ENCODE measurements around the gene FCRL6. TPM values are rescaled to one million over a fixed set of nuclear protein-coding genes. Genes with fewer than 3 reads are reported as not detected.

FCRL6 gene
- total RNA-seq, 1 experiment from 2014 or later = not detected

DNA sequence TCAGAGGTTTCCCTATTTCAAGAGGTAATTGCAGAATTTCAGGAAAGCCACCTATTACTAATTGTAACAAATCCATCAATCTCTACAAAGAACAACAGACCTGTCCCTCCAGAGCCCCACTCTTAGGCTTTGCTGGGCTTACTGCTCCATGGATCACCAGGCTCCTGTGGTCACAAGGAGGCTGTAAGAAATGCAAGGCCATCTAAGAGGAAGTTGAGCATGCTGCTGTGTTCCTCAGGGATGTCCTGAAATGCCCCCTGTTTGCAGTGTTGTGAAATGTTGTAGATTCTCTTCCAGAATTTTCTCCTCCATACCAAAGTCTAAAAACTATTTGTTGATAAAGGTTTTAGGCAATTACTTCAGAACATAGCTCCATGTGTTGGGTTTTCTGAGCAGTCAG is 45.8 kb upstream of the FCRL6 start:
- CTCF ChIA-PET = no interaction called here
- TF ChIP-seq, protein P1, sequence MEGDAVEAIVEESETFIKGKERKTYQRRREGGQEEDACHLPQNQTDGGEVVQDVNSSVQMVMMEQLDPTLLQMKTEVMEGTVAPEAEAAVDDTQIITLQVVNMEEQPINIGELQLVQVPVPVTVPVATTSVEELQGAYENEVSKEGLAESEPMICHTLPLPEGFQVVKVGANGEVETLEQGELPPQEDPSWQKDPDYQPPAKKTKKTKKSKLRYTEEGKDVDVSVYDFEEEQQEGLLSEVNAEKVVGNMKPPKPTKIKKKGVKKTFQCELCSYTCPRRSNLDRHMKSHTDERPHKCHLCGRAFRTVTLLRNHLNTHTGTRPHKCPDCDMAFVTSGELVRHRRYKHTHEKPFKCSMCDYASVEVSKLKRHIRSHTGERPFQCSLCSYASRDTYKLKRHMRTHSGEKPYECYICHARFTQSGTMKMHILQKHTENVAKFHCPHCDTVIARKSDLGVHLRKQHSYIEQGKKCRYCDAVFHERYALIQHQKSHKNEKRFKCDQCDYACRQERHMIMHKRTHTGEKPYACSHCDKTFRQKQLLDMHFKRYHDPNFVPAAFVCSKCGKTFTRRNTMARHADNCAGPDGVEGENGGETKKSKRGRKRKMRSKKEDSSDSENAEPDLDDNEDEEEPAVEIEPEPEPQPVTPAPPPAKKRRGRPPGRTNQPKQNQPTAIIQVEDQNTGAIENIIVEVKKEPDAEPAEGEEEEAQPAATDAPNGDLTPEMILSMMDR (IDR thresholded peaks at IDR 0.05; ENCODE audit: insufficient read depth in 1 of 2, low read depth in 1 of 2, low read length in 1 of 2, severe bottlenecking in 1 of 2, unreplicated experiment in 1 of 2) = no peak
- H3K9me3 Mint-ChIP-seq (ENCODE audit: unreplicated experiment) = no peaks in the 10 kb centered on the region
- no peak overlapping the region for H3K4me3 ChIP-seq (ENCODE audit: low read depth, low read length)
- H3K4me1 Mint-ChIP-seq (ENCODE audit: low read depth, unreplicated experiment) = no peaks in the 10 kb centered on the region
- H3K4me3 Mint-ChIP-seq (ENCODE audit: unreplicated experiment) = no peak overlapping the region
- H3K36me3 ChIP-seq (ENCODE audit: control insufficient read depth, insufficient read depth, low read length) = no peaks in the 10 kb centered on the region
- no peaks in the 10 kb centered on the region for H3K9me3 ChIP-seq
- H3K4me1 ChIP-seq = no peaks in the 10 kb centered on the region
- no peaks in the 10 kb centered on the region for H3K27me3 ChIP-seq (replicated peaks; ENCODE audit: control insufficient read depth, insufficient read depth, low read length)
- H3K27me3 Mint-ChIP-seq (ENCODE audit: insufficient read depth, unreplicated experiment) = no peaks in the 10 kb centered on the region
- no peak overlapping the region for H3K27ac Mint-ChIP-seq (ENCODE audit: unreplicated experiment)
- POLR2A ChIA-PET = no interaction called here
- H3K36me3 Mint-ChIP-seq (ENCODE audit: insufficient read depth, unreplicated experiment) = no peaks in the 10 kb centered on the region
- intact Hi-C loops (cut with micrococcal nuclease; ENCODE audit: unreplicated experiment) = no loop called here
- no peak for DNase-seq
- no TSS peak for BruUV-seq (replicated peaks)

- Mint-ChIP-seq H3K27me3 (ENCODE audit: insufficient read depth, unreplicated experiment) (peaks cover 3% of the 10 kb centered on the region), H3K4me1 (ENCODE audit: low read depth, unreplicated experiment) (no peaks in the 10 kb centered on the region), H3K27ac (ENCODE audit: unreplicated experiment) (no peak overlapping the region), H3K36me3 (ENCODE audit: insufficient read depth, unreplicated experiment) (no peaks in the 10 kb centered on the region), H3K4me3 (ENCODE audit: unreplicated experiment) (no peak overlapping the region), H3K9me3 (ENCODE audit: unreplicated experiment) (no peaks in the 10 kb centered on the region)
- intact Hi-C loops (cut with micrococcal nuclease; ENCODE audit: unreplicated experiment) = no loop called here
- Histone ChIP-seq H3K36me3 (ENCODE audit: control insufficient read depth, insufficient read depth, low read length) (no peaks in the 10 kb centered on the region), H3K9me3 (no peaks in the 10 kb centered on the region), H3K27me3 (replicated peaks; ENCODE audit: control insufficient read depth, insufficient read depth, low read length) (no peaks in the 10 kb centered on the region), H3K4me3 (ENCODE audit: low read depth, low read length) (no peak overlapping the region), H3K4me1 (no peaks in the 10 kb centered on the region)
- ChIA-PET CTCF (no interaction called here), POLR2A (no interaction called here)
- TF ChIP-seq, protein P1 (IDR thresholded peaks at IDR 0.05; ENCODE audit: insufficient read depth in 1 of 2, low read depth in 1 of 2, low read length in 1 of 2, severe bottlenecking in 1 of 2, unreplicated experiment in 1 of 2) = no peak
- no peak for DNase-seq
- BruUV-seq (replicated peaks) = no TSS peak
Observed at GRCh38 chr1:159763686-159764085, 38.5 kb upstream of the FCRL6 start.

DNA sequence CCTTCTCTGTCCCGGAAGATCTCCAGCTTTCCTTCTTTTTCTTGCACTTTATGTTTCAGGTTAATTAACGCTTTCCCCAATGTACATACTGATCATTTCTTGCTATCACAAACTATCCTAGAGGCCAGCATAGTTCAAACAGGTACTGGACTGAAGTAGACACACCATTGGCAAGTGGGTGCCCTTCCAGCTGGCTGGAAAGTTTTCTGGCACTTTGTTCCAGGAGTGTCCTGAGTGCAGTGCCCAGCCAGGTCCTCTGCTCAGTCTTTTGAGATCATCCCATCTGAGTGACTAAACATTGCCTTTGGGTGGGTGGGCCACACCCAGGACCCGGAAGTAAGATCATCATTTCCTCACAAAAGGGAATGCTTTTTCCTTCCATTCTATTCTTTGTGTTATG is 36.4 kb upstream of the FCRL6 start:
- no peaks in the 10 kb centered on the region for H3K36me3 Mint-ChIP-seq (ENCODE audit: insufficient read depth, unreplicated experiment)
- H3K27me3 Mint-ChIP-seq (ENCODE audit: insufficient read depth, unreplicated experiment) = peaks cover 3% of the 10 kb centered on the region
- H3K27ac Mint-ChIP-seq (ENCODE audit: unreplicated experiment) = no peak overlapping the region
- H3K4me1 Mint-ChIP-seq (ENCODE audit: low read depth, unreplicated experiment) = no peaks in the 10 kb centered on the region
- CTCF ChIA-PET = no interaction called here
- BruUV-seq (replicated peaks) = no TSS peak
- Histone ChIP-seq H3K4me3 (ENCODE audit: low read depth, low read length) (no peak overlapping the region), H3K36me3 (ENCODE audit: control insufficient read depth, insufficient read depth, low read length) (no peaks in the 10 kb centered on the region), H3K9me3 (no peaks in the 10 kb centered on the region), H3K4me1 (no peaks in the 10 kb centered on the region), H3K27me3 (replicated peaks; ENCODE audit: control insufficient read depth, insufficient read depth, low read length) (no peaks in the 10 kb centered on the region)
- no peaks in the 10 kb centered on the region for H3K9me3 Mint-ChIP-seq (ENCODE audit: unreplicated experiment)
- POLR2A ChIA-PET = no interaction called here
- no peak overlapping the region for H3K4me3 Mint-ChIP-seq (ENCODE audit: unreplicated experiment)
- no peak for DNase-seq
- intact Hi-C loops (cut with micrococcal nuclease; ENCODE audit: unreplicated experiment) = no loop called here
- TF ChIP-seq, protein P1 (IDR thresholded peaks at IDR 0.05; ENCODE audit: insufficient read depth in 1 of 2, low read depth in 1 of 2, low read length in 1 of 2, severe bottlenecking in 1 of 2, unreplicated experiment in 1 of 2) = no peak

All from Caco-2 (cell line).